Measurements from ENCODE around the gene GHRHR. TPM values are rescaled to one million over a fixed set of nuclear protein-coding genes. Genes with fewer than 3 reads are reported as not detected.
A peak's percentile ranks its signal among the peaks of the same experiment; 100 is the strongest.

The GHRHR gene
- total and polyA plus RNA-seq, 2 donors from 2014 or later: 0.75 TPM; not detected in 1

GRCh38 chr7:30977222-30977621 is 13.5 kb downstream of the GHRHR start:
- TF ChIP-seq CTCF (IDR thresholded peaks at IDR 0.05; ENCODE audit: borderline replicate concordance, extremely low read depth, insufficient read depth): no peak
- Histone ChIP-seq H3K9ac (ENCODE audit: low read length in 3 of 3) (no peak overlapping the region), H3K4me1 (ENCODE audit: control insufficient read depth in 2 of 3, insufficient read depth in 2 of 3, low read depth in 1 of 3, low read length in 3 of 3) (no peaks in the 10 kb centered on the region), H3K27ac (ENCODE audit: low read depth in 2 of 2, low read length in 2 of 2) (no peak overlapping the region), H3K9me3 (ENCODE audit: control insufficient read depth in 2 of 3, insufficient read depth in 1 of 3, low read length in 3 of 3) (no peaks in the 10 kb centered on the region), H3K4me3 (ENCODE audit: low read length in 3 of 3) (no peak overlapping the region), H3K36me3 (ENCODE audit: control insufficient read depth in 2 of 3, insufficient read depth in 3 of 3, low read length in 3 of 3) (no peaks in the 10 kb centered on the region), H3K27me3 (ENCODE audit: control insufficient read depth, insufficient read depth, low read length) (no peaks in the 10 kb centered on the region)
- FAIRE-seq (no peak), DNase-seq (no peak)
- intact Hi-C loops (cut with DNase I): loop anchor here (10.0 kb wide), 1 partner anchor 182 kb away; no protein-coding TSS in a partner anchor

- H3K4me1 ChIP-seq (ENCODE audit: control insufficient read depth in 2 of 3, insufficient read depth in 2 of 3, low read depth in 1 of 3, low read length in 3 of 3): no peaks in the 10 kb centered on the region
- TF ChIP-seq CTCF (IDR thresholded peaks at IDR 0.05; ENCODE audit: borderline replicate concordance, extremely low read depth, insufficient read depth): peak; percentile 71
- H3K27me3 ChIP-seq (ENCODE audit: control insufficient read depth, insufficient read depth, low read length): no peaks in the 10 kb centered on the region
- H3K9ac ChIP-seq (ENCODE audit: low read length in 3 of 3): no peak overlapping the region
- no peak for FAIRE-seq
- peak in 3 of 5 donors; percentile 35 to 53 (median 44) for DNase-seq
- H3K36me3 ChIP-seq (ENCODE audit: control insufficient read depth in 2 of 3, insufficient read depth in 3 of 3, low read length in 3 of 3): no peaks in the 10 kb centered on the region
- no peak overlapping the region for H3K27ac ChIP-seq (ENCODE audit: low read depth in 2 of 2, low read length in 2 of 2)
- no peak overlapping the region for H3K4me3 ChIP-seq (ENCODE audit: low read length in 3 of 3)
- intact Hi-C loops (cut with DNase I): loop anchor here (10.0 kb wide), 1 partner anchor 183 kb away; no protein-coding TSS in a partner anchor
- no peaks in the 10 kb centered on the region for H3K9me3 ChIP-seq (ENCODE audit: control insufficient read depth in 2 of 3, insufficient read depth in 1 of 3, low read length in 3 of 3)
Observed at GRCh38 chr7:30977896-30978564, 14.3 kb downstream of the GHRHR start.

GRCh38 chr7:30979027-30979426 is 15.3 kb downstream of the GHRHR start:
- Histone ChIP-seq H3K27me3 (ENCODE audit: control insufficient read depth, insufficient read depth, low read length) (no peaks in the 10 kb centered on the region), H3K4me1 (ENCODE audit: control insufficient read depth in 2 of 3, insufficient read depth in 2 of 3, low read depth in 1 of 3, low read length in 3 of 3) (no peaks in the 10 kb centered on the region), H3K36me3 (ENCODE audit: control insufficient read depth in 2 of 3, insufficient read depth in 3 of 3, low read length in 3 of 3) (no peaks in the 10 kb centered on the region), H3K4me3 (ENCODE audit: low read length in 3 of 3) (no peak overlapping the region), H3K9ac (ENCODE audit: low read length in 3 of 3) (no peak overlapping the region), H3K27ac (ENCODE audit: low read depth in 2 of 2, low read length in 2 of 2) (no peak overlapping the region), H3K9me3 (ENCODE audit: control insufficient read depth in 2 of 3, insufficient read depth in 1 of 3, low read length in 3 of 3) (no peaks in the 10 kb centered on the region)
- TF ChIP-seq CTCF (IDR thresholded peaks at IDR 0.05; ENCODE audit: borderline replicate concordance, extremely low read depth, insufficient read depth): no peak
- DNase-seq (peak in 1 of 5 donors; percentile 5), FAIRE-seq (no peak)
- intact Hi-C loops (cut with DNase I): loop anchor here (10.0 kb wide), 1 partner anchor 184 kb away; no protein-coding TSS in a partner anchor

All from kidney (tissue), 14 donors.